AG10803 (cell line): ENCODE data around the gene CLCNKA.

ENCODE experiments used
- DNase-seq: peaks from one replicate; pipeline ENCODE4 v3.0.0; 2010; ENCODE audit warnings: low read depth
- H3K4me3 ChIP-seq: 2 replicates; pipeline ENCODE4 v1.5.1; 2011; ENCODE audit warnings: mild to moderate bottlenecking, low read length, control low read depth
- TF ChIP-seq, protein P1 (sequence below): conservative IDR thresholded peaks from 2 replicates; pipeline ENCODE4 v1.5.1; 2011; ENCODE audit warnings: mild to moderate bottlenecking, low read length, control low read depth, inconsistent platforms

CLCNKA gene

DNA sequence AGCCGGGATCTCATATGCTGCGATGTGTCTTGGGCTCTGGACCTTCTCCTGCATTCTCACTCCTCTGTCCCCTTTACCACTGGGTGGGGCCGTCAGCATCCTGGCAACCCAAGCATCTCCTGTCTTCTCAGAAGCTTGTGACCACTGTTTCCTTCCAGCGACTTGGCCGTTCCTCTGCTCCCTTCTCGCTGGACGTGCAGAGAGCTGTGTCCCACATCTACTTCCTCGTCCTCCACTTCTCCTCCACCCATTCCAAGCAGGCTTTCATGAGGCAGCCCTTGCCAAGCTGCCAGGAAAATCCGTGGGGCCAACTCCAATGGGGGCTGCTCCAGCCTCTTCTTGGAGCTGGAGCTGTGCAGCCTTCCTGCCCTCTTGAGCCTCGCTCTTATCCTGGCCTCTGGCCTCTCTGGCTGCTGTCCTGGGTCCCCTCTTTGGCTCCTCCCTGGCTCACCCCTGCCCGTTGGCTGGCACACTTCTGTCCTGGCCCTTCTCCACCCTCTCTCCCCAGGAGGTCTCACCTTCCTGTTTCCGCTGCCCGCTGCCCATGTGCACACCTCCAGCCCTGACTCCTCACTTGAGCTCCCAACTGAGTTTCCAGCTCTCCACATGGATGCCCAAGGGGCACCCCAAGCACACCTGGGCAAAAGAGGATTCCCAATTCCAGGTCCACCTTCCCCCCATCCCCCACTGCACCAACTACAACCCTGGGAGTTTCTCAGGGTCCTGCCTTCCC, 42.9 kb downstream of the CLCNKA start:
- no peak overlapping the region for H3K4me3 ChIP-seq
- DNase-seq, result no peak
- TF ChIP-seq, protein P1, sequence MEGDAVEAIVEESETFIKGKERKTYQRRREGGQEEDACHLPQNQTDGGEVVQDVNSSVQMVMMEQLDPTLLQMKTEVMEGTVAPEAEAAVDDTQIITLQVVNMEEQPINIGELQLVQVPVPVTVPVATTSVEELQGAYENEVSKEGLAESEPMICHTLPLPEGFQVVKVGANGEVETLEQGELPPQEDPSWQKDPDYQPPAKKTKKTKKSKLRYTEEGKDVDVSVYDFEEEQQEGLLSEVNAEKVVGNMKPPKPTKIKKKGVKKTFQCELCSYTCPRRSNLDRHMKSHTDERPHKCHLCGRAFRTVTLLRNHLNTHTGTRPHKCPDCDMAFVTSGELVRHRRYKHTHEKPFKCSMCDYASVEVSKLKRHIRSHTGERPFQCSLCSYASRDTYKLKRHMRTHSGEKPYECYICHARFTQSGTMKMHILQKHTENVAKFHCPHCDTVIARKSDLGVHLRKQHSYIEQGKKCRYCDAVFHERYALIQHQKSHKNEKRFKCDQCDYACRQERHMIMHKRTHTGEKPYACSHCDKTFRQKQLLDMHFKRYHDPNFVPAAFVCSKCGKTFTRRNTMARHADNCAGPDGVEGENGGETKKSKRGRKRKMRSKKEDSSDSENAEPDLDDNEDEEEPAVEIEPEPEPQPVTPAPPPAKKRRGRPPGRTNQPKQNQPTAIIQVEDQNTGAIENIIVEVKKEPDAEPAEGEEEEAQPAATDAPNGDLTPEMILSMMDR, result no peak

- H3K4me3 ChIP-seq, result no peak overlapping the region
- TF ChIP-seq, protein P1, result no peak
- DNase-seq, result no peak
These were observed 43.4 kb downstream of the CLCNKA start for GRCh38 chr1:16065269-16065576.

GRCh38 chr1:16066245-16066644, 44.4 kb downstream of the CLCNKA start:
- DNase-seq, result no peak

GRCh38 chr1:16067127-16067768, 45.4 kb downstream of the CLCNKA start:
- no peak for DNase-seq
- H3K4me3 ChIP-seq, result no peak overlapping the region
- TF ChIP-seq, protein P1, result no peak

More at GRCh38 chr1:16066245-16066644, 44.4 kb downstream of the CLCNKA start:
- H3K4me3 ChIP-seq, result no peak overlapping the region
- TF ChIP-seq, protein P1, result no peak

DNA sequence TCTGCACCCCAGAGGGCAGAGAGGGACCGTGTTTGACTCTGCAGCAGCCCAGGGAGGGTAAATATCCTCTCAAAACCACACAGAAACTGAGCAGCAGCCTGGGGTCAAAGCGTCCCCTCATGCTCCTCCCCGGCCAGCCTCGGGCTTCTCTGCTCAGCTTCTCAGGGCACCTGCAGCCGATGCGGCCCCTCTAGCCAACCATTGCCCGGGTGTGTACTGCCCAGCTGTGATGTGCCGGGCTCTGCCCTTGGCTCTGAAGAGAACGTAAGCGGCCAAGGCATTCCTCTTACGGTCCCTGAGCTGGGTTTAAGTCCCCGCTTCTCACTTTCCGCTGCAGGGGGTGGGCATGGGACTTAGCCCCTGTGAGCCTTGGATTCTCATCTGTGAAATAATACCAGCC, 46.1 kb downstream of the CLCNKA start:
- DNase-seq, result no peak
- no peak overlapping the region for H3K4me3 ChIP-seq
- TF ChIP-seq, protein P1, result no peak

DNA sequence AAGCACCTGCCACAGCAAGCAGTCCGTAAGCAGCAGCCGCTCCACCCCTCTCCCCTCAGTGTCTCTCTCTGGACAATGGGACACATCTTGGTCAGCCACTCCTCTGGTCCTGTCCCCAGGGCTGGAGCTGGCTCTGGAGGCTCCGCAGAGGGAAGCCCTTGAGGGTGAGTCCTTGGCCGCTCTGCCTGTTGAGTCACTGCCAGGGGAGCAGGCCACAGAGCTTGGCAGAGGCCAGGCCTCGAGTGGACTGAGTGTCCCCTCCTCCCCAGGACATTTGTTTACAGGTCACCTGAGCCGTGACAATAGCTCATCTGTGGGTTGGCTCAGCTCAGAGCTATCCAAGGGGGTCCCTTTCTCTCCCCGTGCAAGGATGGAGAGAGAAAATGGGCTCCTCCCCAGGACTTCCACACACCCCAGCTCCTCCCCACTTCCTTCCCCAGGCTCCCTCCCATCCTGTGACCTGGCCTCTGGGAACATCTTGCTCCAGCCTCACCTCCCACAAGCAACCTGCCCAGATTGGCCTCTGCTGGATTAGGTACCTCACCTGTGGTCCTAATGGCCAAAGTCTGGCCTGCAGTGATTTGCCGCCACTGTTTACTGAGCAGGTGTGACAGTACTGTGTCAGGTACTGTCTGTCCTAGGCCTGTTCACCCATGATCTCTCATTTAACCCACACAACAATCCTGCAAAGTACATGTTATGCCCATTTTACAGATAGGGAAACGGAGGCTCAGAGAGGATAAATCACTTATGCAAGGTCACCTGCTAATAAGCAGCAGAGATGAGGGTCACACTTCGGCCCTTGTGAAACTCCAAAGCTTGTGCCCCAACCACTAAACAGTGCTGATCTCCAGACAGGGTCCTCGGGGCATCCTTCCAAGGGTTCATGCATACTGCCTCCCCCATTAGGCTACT, 46.8 kb downstream of the CLCNKA start:
- TF ChIP-seq, protein P1, result no peak
- no peak overlapping the region for H3K4me3 ChIP-seq
- DNase-seq, result peak; percentile 34
